ENCODE measurements around the gene C4B.
"Not testable (repeated sequence)": the region's sequence is repeated elsewhere in the genome, so short reads cannot be mapped to it uniquely, and the experiment has no call there.

The C4B gene

GRCh38 chr6:31981744-31982143 lies 32.9 kb upstream of the C4B start, which contains the start of gene C4A:
C4A (plus strand) TSS chr6:31982057; CDS start chr6:31982108, 51 bp downstream.
- not testable (repeated sequence) for DNase-seq

- not testable (repeated sequence) for DNase-seq
These were observed 25.2 kb upstream of the C4B start for GRCh38 chr6:31989363-31989762.

- DNase-seq: not testable (repeated sequence)
These were observed 20.2 kb upstream of the C4B start for GRCh38 chr6:31994421-31994820.

- DNase-seq: not testable (repeated sequence)
These were observed 18.2 kb upstream of the C4B start for GRCh38 chr6:31996385-31996784.

- not testable (repeated sequence) for DNase-seq
These were observed 11.9 kb upstream of the C4B start for GRCh38 chr6:32002546-32003268.

- DNase-seq: not testable (repeated sequence)
These were observed 11.3 kb upstream of the C4B start for GRCh38 chr6:32003301-32003700.

GRCh38 chr6:32004393-32004792 lies 10.2 kb upstream of the C4B start:
- DNase-seq: not testable (repeated sequence)

GRCh38 chr6:32004864-32005537 lies 9.6 kb upstream of the C4B start:
- not testable (repeated sequence) for DNase-seq

GRCh38 chr6:32005538-32005880 lies 9.1 kb upstream of the C4B start:
- DNase-seq: not testable (repeated sequence)

GRCh38 chr6:32005991-32006529 lies 8.5 kb upstream of the C4B start:
- DNase-seq: not testable (repeated sequence)

GRCh38 chr6:32007086-32007485 lies 7.5 kb upstream of the C4B start:
- not testable (repeated sequence) for DNase-seq

GRCh38 chr6:32008037-32008436 lies 6.6 kb upstream of the C4B start:
- DNase-seq: not testable (repeated sequence)

GRCh38 chr6:32008616-32009015 lies 6.0 kb upstream of the C4B start:
- not testable (repeated sequence) for DNase-seq

GRCh38 chr6:32009537-32009936 lies 5.1 kb upstream of the C4B start:
- DNase-seq: not testable (repeated sequence)

GRCh38 chr6:32010856-32011530 lies 3.6 kb upstream of the C4B start:
- not testable (repeated sequence) for DNase-seq

GRCh38 chr6:32012941-32013617 lies 1.5 kb upstream of the C4B start:
- DNase-seq: not testable (repeated sequence)

GRCh38 chr6:32013738-32014137 lies 857 bp upstream of the C4B start:
- not testable (repeated sequence) for DNase-seq

GRCh38 chr6:32022100-32022499 lies 7.5 kb downstream of the C4B start:
- DNase-seq: not testable (repeated sequence)

- not testable (repeated sequence) for DNase-seq
These were observed 14.0 kb downstream of the C4B start for GRCh38 chr6:32028631-32029030.

- not testable (repeated sequence) for DNase-seq
These were observed 15.0 kb downstream of the C4B start for GRCh38 chr6:32029553-32029952.

GRCh38 chr6:32035283-32036013 lies 20.9 kb downstream of the C4B start:
- DNase-seq: not testable (repeated sequence)

- not testable (repeated sequence) for DNase-seq
These were observed 22.5 kb downstream of the C4B start for GRCh38 chr6:32037136-32037535.
